ENCODE data around the gene UNC13B.

GRCh38 chr9:35220659-35221338, 59.0 kb downstream of the UNC13B start:
- TF ChIP-seq POLR2A (IDR thresholded peaks at IDR 0.05) (no peak), CTCF (IDR thresholded peaks at IDR 0.05) (no peak)
